Prostate gland (tissue), 2 donors: ENCODE measurements around the gene PSD.

ENCODE experiments used
- CTCF ChIP-seq, 4 experiments: fragments of 200-600 bp in 2 of 4; fragments of 450-650 bp in 2 of 4; sonication (generic) in 2 of 4; IDR thresholded peaks; 1 replicate in 3 of 4; 2 replicates in 1 of 4; pipeline ENCODE4 v1.5.1; 2016 to 2019; ENCODE audit warnings: antibody characterized with exemption in 4 of 4, mild to moderate bottlenecking in 2 of 4, moderate library complexity in 2 of 4
- POLR2A ChIP-seq: fragments of 450-650 bp; IDR thresholded peaks from one replicate; pipeline ENCODE4 v1.6.1; 2016; ENCODE audit warnings: antibody characterized with exemption, mild to moderate bottlenecking
- POLR2AphosphoS5 ChIP-seq: sonication (generic); formaldehyde crosslinking; IDR thresholded peaks from one replicate; pipeline ENCODE4 v1.6.1; 2017; ENCODE audit warnings: antibody characterized with exemption

- TF ChIP-seq CTCF (IDR thresholded peaks at IDR 0.05) (no peak), POLR2AphosphoS5 (no peak), POLR2A (no peak)
Observed at GRCh38 chr10:102392306-102392705, 26.3 kb downstream of the PSD start.
